Stimulated activated CD8-positive, alpha-beta memory T cell treated with anti-CD3 and anti-CD28 coated beads, Interleukin-4, amount 100 ng/mL, for 1 hour (primary cell): ENCODE results near the gene PRPH.
A peak's percentile ranks its signal among the peaks of the same experiment; 100 is the strongest.
"Not testable (repeated sequence)": the region's sequence is repeated elsewhere in the genome, so short reads cannot be mapped to it uniquely, and the experiment has no call there.

Experiments used
- DNase-seq, 2 donors: peaks; one replicate each; pipeline ENCODE4 v3.0.0-alpha.2; 2020; ENCODE audit warnings: low read depth in 2 of 2, low spot score in 1 of 2

The PRPH gene

DNA sequence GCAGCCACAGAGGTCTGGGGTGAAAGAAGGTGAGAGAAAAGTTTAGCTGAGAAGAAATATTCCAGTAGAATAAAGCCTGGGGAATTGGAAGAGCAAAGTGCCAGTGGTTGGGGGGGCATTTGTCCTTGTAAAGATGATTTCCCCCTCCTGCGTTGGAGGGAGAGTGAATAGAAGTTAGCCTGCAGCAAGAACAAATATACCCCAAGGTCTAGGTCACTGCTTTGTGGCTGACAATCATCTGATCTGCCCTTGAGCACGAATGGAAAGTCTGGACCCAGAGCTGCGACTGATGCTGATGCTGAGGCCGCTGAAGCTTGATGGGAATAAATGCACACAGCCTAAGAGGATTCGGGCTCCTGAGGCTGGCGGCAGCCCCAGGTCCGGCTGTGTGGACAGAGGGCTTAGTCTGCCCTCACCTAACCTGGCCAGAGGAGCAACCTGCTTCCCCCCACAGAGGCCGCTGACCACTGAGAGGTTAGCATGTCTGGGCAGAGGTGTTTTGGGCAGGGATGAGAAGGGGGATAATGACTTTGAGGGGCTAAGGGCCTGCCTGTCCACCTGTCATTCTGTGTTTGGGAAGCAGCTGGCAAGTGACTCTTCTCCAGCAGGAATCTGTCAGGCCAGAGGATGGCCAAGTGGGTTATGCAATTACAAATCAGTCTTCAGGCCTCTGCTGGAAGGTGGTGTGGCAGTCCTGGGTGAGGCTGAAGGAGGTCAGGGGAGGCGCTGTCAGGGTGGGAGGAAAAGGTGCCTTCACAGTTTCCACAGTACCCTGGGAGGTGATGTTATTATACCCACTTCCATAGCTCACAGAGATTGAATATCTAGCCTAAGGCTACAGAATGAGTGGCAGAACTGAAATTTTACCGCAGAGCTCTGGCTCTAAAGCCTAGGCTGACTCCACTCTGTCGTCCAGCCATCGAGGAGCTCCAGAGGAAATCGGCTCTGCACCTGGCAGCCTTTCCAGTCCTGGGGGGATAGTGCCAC, 18.4 kb upstream of the PRPH start:
- DNase-seq: no peak

- DNase-seq: no peak
Observed at GRCh38 chr12:49277466-49277865, 17.5 kb upstream of the PRPH start.

- no peak for DNase-seq
Observed at GRCh38 chr12:49279706-49280159, 15.2 kb upstream of the PRPH start.

GRCh38 chr12:49280545-49280944, 14.4 kb upstream of the PRPH start:
- DNase-seq: not testable (repeated sequence)

DNA sequence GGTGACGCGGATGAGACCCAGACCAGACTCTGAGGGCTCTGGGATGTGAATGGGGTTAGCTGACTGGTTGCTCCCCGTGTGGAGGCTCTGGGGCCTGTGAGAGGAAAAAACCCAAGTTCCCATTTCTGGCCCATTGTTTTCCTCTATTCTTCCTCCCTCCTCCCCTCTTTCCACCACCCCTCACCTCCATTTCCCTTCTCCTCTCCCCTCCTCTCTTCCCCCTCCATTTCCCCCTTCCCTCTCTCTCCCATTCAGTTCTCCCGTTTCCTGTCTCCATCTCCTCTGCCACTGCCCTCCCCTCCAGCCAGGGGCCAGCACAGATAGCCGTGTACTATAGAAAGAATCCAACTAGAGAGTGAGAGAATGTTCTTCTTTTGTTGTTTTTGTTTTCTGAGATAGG, 12.6 kb upstream of the PRPH start:
- no peak for DNase-seq

- not testable (repeated sequence) for DNase-seq
Observed at GRCh38 chr12:49282740-49283375, 12.1 kb upstream of the PRPH start.

DNA sequence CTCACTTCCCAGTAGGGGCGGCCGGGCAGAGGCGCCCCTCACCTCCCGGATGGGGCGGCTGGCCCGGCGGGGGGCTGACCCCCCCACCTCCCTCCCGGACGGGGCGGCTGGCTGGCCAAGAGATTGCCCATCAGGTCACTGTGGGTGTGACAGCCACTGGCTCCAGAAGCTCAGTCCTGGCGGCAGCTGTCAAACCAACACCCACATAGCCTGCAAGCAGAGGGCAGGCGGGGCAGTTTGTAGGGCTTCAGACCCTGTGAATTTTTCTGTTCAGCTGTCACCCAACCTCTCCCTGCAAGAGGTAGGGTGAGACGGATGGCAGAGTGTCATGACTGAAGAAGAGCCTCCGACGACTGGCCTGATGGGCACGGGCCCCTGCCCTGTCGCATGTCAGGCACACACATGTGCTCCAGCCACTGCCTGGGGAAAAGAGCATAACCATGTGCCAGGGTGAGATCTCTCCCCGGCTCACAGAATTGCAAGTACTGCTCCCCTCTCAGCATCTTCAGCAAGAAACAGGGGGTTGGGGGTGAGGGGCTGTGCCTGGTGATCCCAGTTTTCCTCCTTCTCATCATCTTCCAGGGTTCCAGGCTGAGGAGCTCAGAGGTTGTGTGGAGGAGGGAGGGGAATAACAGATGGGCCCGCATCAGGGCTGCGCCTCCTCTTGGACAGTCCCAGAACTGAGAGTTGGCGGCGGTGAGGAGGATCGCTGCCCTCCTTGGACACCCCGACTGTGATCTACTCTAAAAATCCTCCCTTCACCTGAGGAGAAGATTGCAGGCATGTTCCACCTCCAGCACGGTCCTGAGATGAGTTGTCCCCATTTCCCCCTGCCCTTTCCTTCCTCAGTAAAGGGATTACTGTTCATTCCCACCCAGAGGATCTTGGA, 11.2 kb upstream of the PRPH start:
- no peak for DNase-seq

DNA sequence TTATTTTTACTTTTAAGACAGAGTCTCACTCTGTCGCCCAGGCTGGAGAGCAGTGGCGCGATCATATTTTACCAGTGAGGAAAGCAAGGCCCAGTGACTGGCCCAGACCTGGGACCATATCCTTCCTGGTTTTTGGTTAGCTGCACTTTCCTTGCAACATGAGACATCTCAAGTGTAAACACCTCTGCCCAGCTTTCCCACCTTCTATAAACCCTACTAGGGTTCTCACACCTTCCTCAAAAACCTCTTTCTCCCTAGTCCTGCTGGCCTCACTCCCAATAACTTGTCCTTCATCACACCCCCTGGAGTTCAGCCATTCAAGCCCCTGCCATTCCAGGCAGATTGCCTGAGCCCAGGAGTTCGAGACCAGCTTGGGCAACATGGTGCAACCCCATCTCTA, 10.3 kb upstream of the PRPH start:
- DNase-seq: no peak

GRCh38 chr12:49287876-49288275, 7.1 kb upstream of the PRPH start:
- no peak for DNase-seq

DNA sequence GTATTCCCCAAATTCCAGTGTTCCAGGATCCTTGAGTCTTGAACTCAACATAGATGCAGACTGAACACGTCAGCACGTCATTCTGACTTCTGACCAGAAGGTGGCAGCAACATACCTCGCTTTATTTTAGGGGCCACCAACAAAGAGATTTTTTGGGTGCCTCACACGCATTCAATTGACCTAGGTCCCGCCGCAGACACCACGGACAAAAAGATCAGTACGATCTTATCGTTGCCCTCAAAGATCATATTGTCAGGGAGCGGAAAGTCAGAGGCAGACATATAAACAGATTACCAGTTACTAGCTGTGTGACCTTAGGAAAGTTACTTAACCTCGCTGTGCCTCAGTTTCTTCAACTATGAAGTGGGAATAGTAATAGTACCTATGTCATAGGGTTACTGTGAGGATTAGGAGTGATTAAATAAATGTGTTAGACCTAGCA, 6.5 kb upstream of the PRPH start:
- peak; percentile 27 to 39 for DNase-seq

GRCh38 chr12:49288922-49289555, 5.9 kb upstream of the PRPH start:
- no peak for DNase-seq

DNA sequence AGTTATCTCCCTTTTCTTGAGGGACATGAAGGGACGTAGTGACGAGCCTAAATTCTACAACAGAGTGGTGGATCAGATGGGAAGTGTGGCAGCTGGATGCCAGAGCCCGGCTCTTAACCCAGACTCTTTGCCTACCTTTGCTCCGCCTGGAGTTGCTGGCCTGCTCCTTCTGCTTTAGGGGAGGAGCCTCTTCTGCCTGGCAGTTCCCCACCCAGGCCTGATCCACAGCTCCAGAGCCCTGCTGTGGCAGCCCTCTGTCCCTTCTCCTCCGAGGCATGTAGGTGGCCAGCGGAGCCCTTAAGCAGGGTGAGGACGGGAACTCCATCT, 2.3 kb upstream of the PRPH start:
- no peak for DNase-seq

GRCh38 chr12:49293056-49293956, 1.6 kb upstream of the PRPH start:
- no peak for DNase-seq

- DNase-seq: no peak
Observed at GRCh38 chr12:49294086-49294803, 702 bp upstream of the PRPH start.

DNA sequence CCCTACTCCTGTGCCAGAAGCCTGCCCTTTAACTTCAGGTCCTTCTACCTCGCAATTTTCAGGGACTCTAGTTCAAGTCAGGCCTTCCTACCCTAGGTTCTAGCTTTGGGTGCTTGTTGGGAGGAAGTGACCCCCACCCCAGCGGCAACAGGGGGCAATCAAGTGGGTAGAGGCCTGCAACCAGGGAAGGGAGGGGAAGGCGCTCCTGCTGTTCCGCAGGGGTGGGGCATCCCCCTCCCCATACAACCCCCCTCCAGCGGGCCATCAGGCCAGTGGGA, 204 bp upstream of the PRPH start:
- no peak for DNase-seq

DNA sequence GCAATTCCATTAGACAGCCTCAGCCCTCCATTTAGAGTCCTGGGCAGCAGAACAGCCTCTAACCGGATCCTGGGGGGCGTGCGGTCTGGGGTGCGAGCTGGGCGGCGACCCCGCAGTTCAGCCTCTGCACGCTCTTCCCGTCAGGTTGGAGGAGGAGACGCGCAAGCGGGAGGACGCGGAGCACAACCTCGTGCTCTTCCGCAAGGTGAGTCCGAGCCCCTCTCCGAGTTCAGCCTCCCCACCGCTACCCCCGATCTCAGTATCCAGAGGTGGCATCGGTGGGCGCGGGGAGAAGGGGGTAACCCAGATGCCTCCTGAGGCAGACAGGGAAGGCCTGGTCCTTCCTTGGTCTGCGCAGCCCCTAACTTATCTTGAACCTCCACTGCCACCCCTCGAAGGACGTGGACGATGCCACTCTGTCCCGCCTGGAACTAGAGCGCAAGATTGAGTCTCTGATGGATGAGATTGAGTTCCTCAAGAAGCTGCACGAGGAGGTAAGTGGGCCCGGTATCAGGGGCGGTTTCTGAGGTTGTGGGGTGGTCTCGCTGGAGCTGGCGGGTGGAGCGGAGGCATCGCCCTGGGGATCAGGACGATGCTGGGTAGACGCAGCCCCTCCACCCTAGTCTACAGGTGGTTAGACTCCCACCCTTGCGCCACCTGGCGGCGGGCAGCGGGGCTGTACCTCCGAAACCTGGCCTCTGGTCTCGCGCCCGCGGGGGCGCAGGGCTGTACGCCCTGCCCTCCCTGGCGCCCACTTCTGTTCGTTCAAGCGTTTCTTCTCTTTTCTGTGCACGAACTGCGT, 1.3 kb downstream of the PRPH start:
- DNase-seq: peak; percentile 27 to 33

- no peak for DNase-seq
Observed at GRCh38 chr12:49296836-49297694, 2.1 kb downstream of the PRPH start.

GRCh38 chr12:49297695-49298060, 2.7 kb downstream of the PRPH start:
- DNase-seq: no peak
